IMR-90 (cell line): Measurements from ENCODE around the gene ETHE1. TPM values are rescaled to one million over a fixed set of nuclear protein-coding genes. Genes with fewer than 3 reads are reported as not detected.
A peak's percentile ranks its signal among the peaks of the same experiment; 100 is the strongest.

ENCODE experiments used
- ATAC-seq: fragments of 200-7000 bp; cut with Tn5 transposase; 2 replicates; pipeline ENCODE4 v1.9.1; 2020; ENCODE audit warnings: low read depth, mild to moderate bottlenecking, moderate library complexity
- BruUV-seq: library from RNA; stranded (reverse); fragments of 400-500 nt; replicated peaks from 2 replicates; lab custom pipeline; 2021; lab: Mats Ljungman, UMichigan
- CTCF ChIA-PET: fragments of 300-600 bp; formaldehyde crosslinking; extraction: SDS; loops from one replicate; lab custom pipeline; 2021; ENCODE audit warnings: antibody characterized with exemption; lab: Yijun Ruan, JAX
- POLR2A ChIA-PET: fragments of 300-600 bp; sonication (Branson Sonifier 250); formaldehyde crosslinking; loops from one replicate; lab custom pipeline; 2022; ENCODE audit warnings: antibody characterized with exemption; ENCODE audit not compliant: unreplicated experiment; lab: Charles Lee
- DNase-seq: peaks from one replicate; pipeline ENCODE4 v3.0.0; 2013
- H2AFZ ChIP-seq: replicated peaks from 2 replicates; pipeline ENCODE3; 2013; ENCODE audit warnings: low read length, mild to moderate bottlenecking; ENCODE audit not compliant: poor library complexity
- H2AK5ac ChIP-seq: 2 replicates; pipeline ENCODE4 v1.6.1; 2013; ENCODE audit warnings: low read depth, low read length, inconsistent platforms
- H2AK9ac ChIP-seq: replicated peaks from 2 replicates; pipeline ENCODE3; 2013; ENCODE audit warnings: mild to moderate bottlenecking, low read depth, low read length, moderate library complexity; ENCODE audit not compliant: poor library complexity
- H2BK120ac ChIP-seq: 2 replicates; pipeline ENCODE4 v1.6.1; 2013; ENCODE audit warnings: low read depth, low read length, inconsistent platforms
- H2BK15ac ChIP-seq: 3 replicates; pipeline ENCODE4 v1.6.1; 2013; ENCODE audit warnings: low read depth, low read length, inconsistent platforms
- H2BK20ac ChIP-seq: 2 replicates; pipeline ENCODE4 v1.6.1; 2013; ENCODE audit warnings: low read depth, mild to moderate bottlenecking, inconsistent platforms, low read length, moderate library complexity
- H2BK5ac ChIP-seq: 2 replicates; pipeline ENCODE4 v1.6.1; 2013; ENCODE audit warnings: mild to moderate bottlenecking, low read depth, low read length, inconsistent platforms; ENCODE audit not compliant: poor library complexity, severe bottlenecking
- H3K14ac ChIP-seq: replicated peaks from 2 replicates; pipeline ENCODE4 v1.6.1; 2013; ENCODE audit warnings: low read depth, low read length, inconsistent platforms
- H3K18ac ChIP-seq: 2 replicates; pipeline ENCODE4 v1.6.1; 2013; ENCODE audit warnings: low read depth, low read length, control low read depth
- H3K23ac ChIP-seq: 2 replicates; pipeline ENCODE4 v1.6.1; 2013; ENCODE audit warnings: low read depth, low read length, inconsistent platforms
- H3K27ac ChIP-seq: 2 replicates; pipeline ENCODE4 v1.5.1; 2013; ENCODE audit warnings: mild to moderate bottlenecking, control low read depth, low read length; ENCODE audit not compliant: insufficient read depth
- H3K27me3 ChIP-seq: 2 replicates; pipeline ENCODE4 v1.6.1; 2013; ENCODE audit warnings: low read length; ENCODE audit not compliant: control insufficient read depth, insufficient read depth
- H3K36me3 ChIP-seq: 2 replicates; pipeline ENCODE4 v1.6.1; 2013; ENCODE audit warnings: low read length, mixed read lengths; ENCODE audit not compliant: control insufficient read depth, insufficient read depth
- H3K4ac ChIP-seq: 2 replicates; pipeline ENCODE4 v1.6.1; 2013; ENCODE audit warnings: low read depth, low read length, inconsistent platforms
- H3K4me1 ChIP-seq: 2 replicates; pipeline ENCODE4 v1.6.1; 2013; ENCODE audit warnings: low read length, mixed read lengths; ENCODE audit not compliant: control insufficient read depth, insufficient read depth
- H3K4me2 ChIP-seq: 2 replicates; pipeline ENCODE4 v1.6.1; 2013; ENCODE audit warnings: low read depth, mild to moderate bottlenecking, control low read depth, low read length, moderate library complexity
- H3K4me3 ChIP-seq: 2 replicates; pipeline ENCODE4 v1.5.1; 2013; ENCODE audit warnings: low read depth, mild to moderate bottlenecking, control low read depth, low read length, moderate library complexity; ENCODE audit not compliant: insufficient read depth
- H3K56ac ChIP-seq: 2 replicates; pipeline ENCODE4 v1.6.1; 2013; ENCODE audit warnings: low read length, inconsistent platforms; ENCODE audit not compliant: insufficient read depth; ENCODE audit errors: extremely low read depth
- H3K79me1 ChIP-seq, 2 experiments: 2 replicates each; pipeline ENCODE4 v1.6.1; 2013; ENCODE audit warnings: low read length in 2 of 2, inconsistent platforms in 1 of 2, low read depth in 1 of 2
- H3K9ac ChIP-seq: 2 replicates; pipeline ENCODE4 v1.6.1; 2013; ENCODE audit warnings: low read depth, low read length, control low read depth
- H3K9me1 ChIP-seq: 2 replicates; pipeline ENCODE4 v1.6.1; 2013; ENCODE audit warnings: low read length, inconsistent platforms; ENCODE audit not compliant: insufficient read depth
- H3K9me3 ChIP-seq: 2 replicates; pipeline ENCODE4 v1.6.1; 2013; ENCODE audit warnings: low read length; ENCODE audit not compliant: control insufficient read depth, insufficient read depth
- H4K20me1 ChIP-seq: 2 replicates; pipeline ENCODE4 v1.6.1; 2013; ENCODE audit warnings: low read length, inconsistent platforms; ENCODE audit not compliant: insufficient read depth
- H4K5ac ChIP-seq: 2 replicates; pipeline ENCODE4 v1.6.1; 2013; ENCODE audit warnings: mild to moderate bottlenecking, low read depth, low read length, control low read depth
- H4K8ac ChIP-seq, 2 experiments: 2 replicates each; pipeline ENCODE4 v1.6.1; 2013; ENCODE audit warnings: low read depth in 2 of 2, low read length in 2 of 2, control low read depth in 1 of 2, inconsistent platforms in 1 of 2
- H4K91ac ChIP-seq: 2 replicates; pipeline ENCODE4 v1.6.1; 2013; ENCODE audit warnings: low read depth, low read length, inconsistent platforms; ENCODE audit not compliant: insufficient read depth
- CEBPB ChIP-seq: IDR thresholded peaks from 2 replicates; pipeline ENCODE4 v1.6.1; 2012; ENCODE audit warnings: low read depth, low read length, improper control_type of control experiment
- FOS ChIP-seq: fragments of 150-350 bp; IDR thresholded peaks from 2 replicates; pipeline ENCODE4 v1.6.1; 2016; ENCODE audit warnings: low read depth, low read length
- MAZ ChIP-seq: IDR thresholded peaks from 2 replicates; pipeline ENCODE4 v1.6.1; 2012; ENCODE audit warnings: low read depth, mild to moderate bottlenecking, low read length, improper control_type of control experiment, moderate library complexity, borderline replicate concordance
- MXI1 ChIP-seq: IDR thresholded peaks from 2 replicates; pipeline ENCODE4 v1.6.1; 2012; ENCODE audit warnings: low read depth, mild to moderate bottlenecking, low read length, moderate library complexity, borderline replicate concordance
- NFE2L2 ChIP-seq: fragments of 150-350 bp; IDR thresholded peaks from 2 replicates; pipeline ENCODE4 v1.6.1; 2016; ENCODE audit warnings: low read depth, mild to moderate bottlenecking, low read length
- POLR2A ChIP-seq: IDR thresholded peaks from 2 replicates; pipeline ENCODE4 v1.6.1; 2012; ENCODE audit warnings: mild to moderate bottlenecking, low read depth, low read length
- RAD21 ChIP-seq: IDR thresholded peaks from 2 replicates; pipeline ENCODE4 v1.6.1; 2012; ENCODE audit warnings: low read length, improper control_type of control experiment
- RFX5 ChIP-seq: IDR thresholded peaks from 2 replicates; pipeline ENCODE4 v1.8.0; 2012; ENCODE audit warnings: low read depth, mild to moderate bottlenecking, low read length, moderate library complexity
- SMC3 ChIP-seq: fragments of 150-350 bp; IDR thresholded peaks from 2 replicates; pipeline ENCODE4 v1.6.1; 2016; ENCODE audit warnings: low read depth, mild to moderate bottlenecking, antibody characterized with exemption, low read length, moderate library complexity
- WGBS, 2 experiments: methylation state at CpG; one replicate each; pipeline versions ENCODE4 v1.1.5 to v1.1.7; 2013; ENCODE audit warnings: missing lambda C conversion rate in 2 of 2; ENCODE audit not compliant: insufficient read length in 1 of 2; ENCODE audit errors: extremely low coverage in 2 of 2; 5-methylcytosine and 5-hydroxymethylcytosine counted together
- dilution Hi-C: fragments of 300-500 bp; cut with HindIII; formaldehyde crosslinking; loops from one replicate; pipeline ENCODE4 v1.14.3; 2018; ENCODE audit warnings: low sequenced_read_pairs; ENCODE audit not compliant: unreplicated experiment
- in situ Hi-C: fragments of 300-500 bp; cut with MboI; formaldehyde crosslinking; loops from 3 replicates; pipeline ENCODE4 v1.14.3; 2019; ENCODE audit warnings: low sequenced_read_pairs, inconsistent platforms, mixed read lengths
- intact Hi-C: fragments of 100-400 bp; cut with micrococcal nuclease; formaldehyde crosslinking; loops from 2 replicates; pipeline ENCODE4 v1.10.0; 2022
- polyA plus RNA-seq, 3 experiments: library from polyadenylated mRNA; depleted of rRNA; stranded (reverse); fragments of >200 nt; gene quantifications; 2 replicates each; pipeline ENCODE4 v1.2.3, GENCODE V29; 2012; ENCODE audit warnings: low replicate concordance in 1 of 3
- total RNA-seq: library from RNA; depleted of rRNA; stranded (reverse); fragments of >200 nt; gene quantifications from 2 replicates; pipeline ENCODE4 v1.2.3, GENCODE V29; 2012
- TF ChIP-seq, protein P1 (sequence below): conservative IDR thresholded peaks from 2 replicates; pipeline ENCODE4 v1.5.1; 2012; ENCODE audit warnings: mild to moderate bottlenecking, low read depth, low read length, improper control_type of control experiment

ETHE1 gene
- total and polyA plus RNA-seq, 2 of the 4 experiments (the other 2 are of a cell fraction), result 161 to 233 TPM

DNA sequence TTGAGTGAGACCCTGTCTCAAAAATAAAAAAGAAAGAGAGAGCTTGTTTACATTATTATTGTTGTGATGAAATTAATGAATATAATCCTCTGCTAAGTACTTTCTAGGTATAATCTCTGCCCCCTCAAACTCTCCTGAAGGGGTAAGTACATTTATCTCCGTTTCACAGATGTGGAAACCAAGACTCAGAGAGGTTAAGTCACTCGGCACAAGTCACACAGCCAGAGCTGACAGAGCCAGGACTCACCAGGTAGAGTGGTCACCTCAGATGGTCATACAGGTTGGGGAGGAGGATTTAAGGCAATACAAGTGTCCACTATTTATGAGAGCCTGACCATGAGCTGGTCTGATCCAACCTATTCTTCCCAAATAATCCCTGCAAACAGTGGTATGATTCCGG, 46.4 kb downstream of the ETHE1 start:
- BruUV-seq, result no TSS peak
- Histone ChIP-seq H3K36me3 (peaks cover 7% of the 10 kb centered on the region), H3K4me3 (no peak overlapping the region), H3K9ac (no peak overlapping the region), H3K79me1 (no peaks in the 10 kb centered on the region; a peak in 1 of 4 replicates), H2BK120ac (0 out of 2 replicates have a peak overlapping the region, but pooled peaks have one; percentile 8), H4K20me1 (peaks cover 3% of the 10 kb centered on the region), H2AFZ (no peak overlapping the region), H3K4me2 (no peak overlapping the region), H4K91ac (no peak overlapping the region), H3K23ac (no peak overlapping the region), H3K27ac (no peak overlapping the region), H2AK9ac (no peak overlapping the region), H3K14ac (no peak overlapping the region), H2BK20ac (no peak overlapping the region), H3K27me3 (no peaks in the 10 kb centered on the region), H4K5ac (no peak overlapping the region), H3K9me3 (no peaks in the 10 kb centered on the region), H3K56ac (no peak overlapping the region), H4K8ac (no peak overlapping the region), H3K18ac (no peak overlapping the region), H3K4ac (no peak overlapping the region), H2BK5ac (no peak overlapping the region), H2AK5ac (no peak overlapping the region), H3K9me1 (peaks cover 13% of the 10 kb centered on the region), H2BK15ac (no peak overlapping the region), H3K4me1 (peaks cover 7% of the 10 kb centered on the region)
- dilution Hi-C loops (no loop called here), intact Hi-C loops (no loop called here), in situ Hi-C loops (no loop called here)
- TF ChIP-seq RFX5 (no peak), POLR2A (no peak), NFE2L2 (no peak), CEBPB (no peak), SMC3 (no peak), RAD21 (no peak), FOS (no peak), MAZ (no peak), MXI1 (no peak)
- TF ChIP-seq, protein P1, sequence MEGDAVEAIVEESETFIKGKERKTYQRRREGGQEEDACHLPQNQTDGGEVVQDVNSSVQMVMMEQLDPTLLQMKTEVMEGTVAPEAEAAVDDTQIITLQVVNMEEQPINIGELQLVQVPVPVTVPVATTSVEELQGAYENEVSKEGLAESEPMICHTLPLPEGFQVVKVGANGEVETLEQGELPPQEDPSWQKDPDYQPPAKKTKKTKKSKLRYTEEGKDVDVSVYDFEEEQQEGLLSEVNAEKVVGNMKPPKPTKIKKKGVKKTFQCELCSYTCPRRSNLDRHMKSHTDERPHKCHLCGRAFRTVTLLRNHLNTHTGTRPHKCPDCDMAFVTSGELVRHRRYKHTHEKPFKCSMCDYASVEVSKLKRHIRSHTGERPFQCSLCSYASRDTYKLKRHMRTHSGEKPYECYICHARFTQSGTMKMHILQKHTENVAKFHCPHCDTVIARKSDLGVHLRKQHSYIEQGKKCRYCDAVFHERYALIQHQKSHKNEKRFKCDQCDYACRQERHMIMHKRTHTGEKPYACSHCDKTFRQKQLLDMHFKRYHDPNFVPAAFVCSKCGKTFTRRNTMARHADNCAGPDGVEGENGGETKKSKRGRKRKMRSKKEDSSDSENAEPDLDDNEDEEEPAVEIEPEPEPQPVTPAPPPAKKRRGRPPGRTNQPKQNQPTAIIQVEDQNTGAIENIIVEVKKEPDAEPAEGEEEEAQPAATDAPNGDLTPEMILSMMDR, result no peak
- ChIA-PET POLR2A (interaction anchor here (0.6 kb wide), 3 partner anchors 15 to 56 kb away, joined by 4 to 9 read pairs (median 4); no protein-coding TSS in a partner anchor), CTCF (interaction anchor here (0.6 kb wide), 2 partner anchors 149 to 1028 kb away, joined by 3 read pairs; no protein-coding TSS in a partner anchor)
- no peak for ATAC-seq
- no CpG with 5 or more reads among the region's 3 CpGs for WGBS, 2 experiments
- no peak for DNase-seq
